ENCODE data around the gene RAPH1.
"Not testable (repeated sequence)": the region's sequence is repeated elsewhere in the genome, so short reads cannot be mapped to it uniquely, and the experiment has no call there.

GRCh38 chr2:203372706-203373105 lies 162.4 kb downstream of the RAPH1 start:
- not testable (repeated sequence) for TF ChIP-seq GLI4 (tag by site-specific recombination; IDR thresholded peaks at IDR 0.05); ZNF23 (tag by site-specific recombination; IDR thresholded peaks at IDR 0.05; ENCODE audit: borderline replicate concordance); CTCF (tag by site-specific recombination; IDR thresholded peaks at IDR 0.05); ZNF792 (tag by site-specific recombination; IDR thresholded peaks at IDR 0.05); ZNF19 (tag by site-specific recombination; IDR thresholded peaks at IDR 0.05; ENCODE audit: low read depth); REST (tag by site-specific recombination; IDR thresholded peaks at IDR 0.05); ZNF274 (IDR thresholded peaks at IDR 0.05; ENCODE audit: low read length); ZNF274 (tag by site-specific recombination; IDR thresholded peaks at IDR 0.05; ENCODE audit: borderline replicate concordance); KLF9 (tag by site-specific recombination; IDR thresholded peaks at IDR 0.05; ENCODE audit: low read depth)

Measured in HEK293 (cell line).